ENCODE measurements around the gene MIGA2.

Gene MIGA2

GRCh38 chr9:129028192-129028966 lies 8.0 kb upstream of the MIGA2 start, which contains the start of gene SH3GLB2:
Gene SH3GLB2, minus strand, starts transcription at chr9:129028331. Its CDS starts 177 bp downstream, at chr9:129028154.
- H3K27me3 ChIP-seq (ENCODE audit: control insufficient read depth in 1 of 2, insufficient read depth in 1 of 2, low read length in 2 of 2): no peaks in the 10 kb centered on the region
- 3% methylated on average over 30 of the region's 60 CpGs for WGBS
- peak within 1 kb of the TSS; percentile 84 for H2AK5ac ChIP-seq (ENCODE audit: low read length, severe bottlenecking)
- peaks cover 26% of the 10 kb centered on the region for H3K4me1 ChIP-seq (ENCODE audit: control insufficient read depth, insufficient read depth, low read depth, low read length)
- peak within 1 kb of the TSS; percentile 42 to 83 for H3K23ac ChIP-seq (ENCODE audit: low read length in 2 of 2)
- peak within 1 kb of the TSS; percentile 50 for H3K4me2 ChIP-seq (ENCODE audit: low read length, poor library complexity, severe bottlenecking)
- H2AFZ ChIP-seq (ENCODE audit: low read depth, low read length): peak within 1 kb of the TSS; percentile 66
- H3K9ac ChIP-seq (ENCODE audit: low read length): peak within 1 kb of the TSS; percentile 84
- H3K9me3 ChIP-seq (ENCODE audit: control insufficient read depth, low read length): no peaks in the 10 kb centered on the region
- peak within 1 kb of the TSS; percentile 76 to 93 for H3K4me3 ChIP-seq (ENCODE audit: insufficient read depth in 1 of 2, low read depth in 1 of 2, low read length in 2 of 2)
- H2BK15ac ChIP-seq (ENCODE audit: low read depth, poor library complexity, severe bottlenecking): no peak within 1 kb of the TSS
- peak within 1 kb of the TSS; percentile 67 for H4K91ac ChIP-seq (ENCODE audit: low read length)
- peak within 1 kb of the TSS in 1 of 2 experiments; percentile 60 for H3K4ac ChIP-seq (ENCODE audit: low read depth in 1 of 2, low read length in 2 of 2)
- H3K79me1 ChIP-seq (replicated peaks; ENCODE audit: low read length, poor library complexity, severe bottlenecking): peaks cover 4% of the 10 kb centered on the region
- peak; percentile 91 for DNase-seq
- H4K8ac ChIP-seq (ENCODE audit: low read length): peak within 1 kb of the TSS; percentile 87
- H3K27ac ChIP-seq (ENCODE audit: low read length, poor library complexity, severe bottlenecking): no peak within 1 kb of the TSS
- no peak within 1 kb of the TSS for H2BK5ac ChIP-seq (ENCODE audit: low read depth, low read length, poor library complexity, severe bottlenecking)
- no peak within 1 kb of the TSS for H2BK120ac ChIP-seq (ENCODE audit: low read depth, low read length)
- H3K36me3 ChIP-seq (ENCODE audit: control insufficient read depth in 1 of 2, insufficient read depth in 2 of 2, low read depth in 1 of 2, low read length in 2 of 2): no peaks in the 10 kb centered on the region
- H3K14ac ChIP-seq (ENCODE audit: low read length in 2 of 2): peak within 1 kb of the TSS in 1 of 2 experiments; percentile 93
- H3K18ac ChIP-seq (ENCODE audit: low read depth in 1 of 2, low read length in 2 of 2): peak within 1 kb of the TSS; percentile 77 to 83
- H2BK12ac ChIP-seq (ENCODE audit: low read length in 2 of 2): peak within 1 kb of the TSS in 1 of 2 experiments; percentile 15

- Histone ChIP-seq H3K23ac (ENCODE audit: low read length in 2 of 2) (no peak overlapping the region), H3K9me3 (ENCODE audit: control insufficient read depth, low read length) (no peaks in the 10 kb centered on the region), H3K4me2 (ENCODE audit: low read length, poor library complexity, severe bottlenecking) (no peak overlapping the region), H2BK12ac (ENCODE audit: low read length in 2 of 2) (no peak overlapping the region), H2BK15ac (ENCODE audit: low read depth, poor library complexity, severe bottlenecking) (no peak overlapping the region), H3K4me3 (ENCODE audit: insufficient read depth in 1 of 2, low read depth in 1 of 2, low read length in 2 of 2) (no peak overlapping the region), H4K91ac (ENCODE audit: low read length) (no peak overlapping the region), H2AK5ac (ENCODE audit: low read length, severe bottlenecking) (no peak overlapping the region), H3K4ac (ENCODE audit: low read depth in 1 of 2, low read length in 2 of 2) (no peak overlapping the region), H3K27me3 (ENCODE audit: control insufficient read depth in 1 of 2, insufficient read depth in 1 of 2, low read length in 2 of 2) (no peaks in the 10 kb centered on the region), H3K36me3 (ENCODE audit: control insufficient read depth in 1 of 2, insufficient read depth in 2 of 2, low read depth in 1 of 2, low read length in 2 of 2) (no peaks in the 10 kb centered on the region), H3K4me1 (ENCODE audit: control insufficient read depth, insufficient read depth, low read depth, low read length) (peaks cover 21% of the 10 kb centered on the region), H3K18ac (ENCODE audit: low read depth in 1 of 2, low read length in 2 of 2) (no peak overlapping the region), H2BK5ac (ENCODE audit: low read depth, low read length, poor library complexity, severe bottlenecking) (no peak overlapping the region), H4K8ac (ENCODE audit: low read length) (no peak overlapping the region), H3K79me1 (replicated peaks; ENCODE audit: low read length, poor library complexity, severe bottlenecking) (peaks cover 4% of the 10 kb centered on the region), H3K14ac (ENCODE audit: low read length in 2 of 2) (no peak overlapping the region), H3K9ac (ENCODE audit: low read length) (no peak overlapping the region), H3K27ac (ENCODE audit: low read length, poor library complexity, severe bottlenecking) (no peak overlapping the region), H2BK120ac (ENCODE audit: low read depth, low read length) (no peak overlapping the region), H2AFZ (ENCODE audit: low read depth, low read length) (no peak overlapping the region)
- no peak for DNase-seq
These were observed 6.2 kb upstream of the MIGA2 start for GRCh38 chr9:129030191-129030590.

- H3K27ac ChIP-seq (ENCODE audit: low read length, poor library complexity, severe bottlenecking): no peak overlapping the region
- H2BK5ac ChIP-seq (ENCODE audit: low read depth, low read length, poor library complexity, severe bottlenecking): no peak overlapping the region
- H3K27me3 ChIP-seq (ENCODE audit: control insufficient read depth in 1 of 2, insufficient read depth in 1 of 2, low read length in 2 of 2): no peaks in the 10 kb centered on the region
- no peak overlapping the region for H3K4me2 ChIP-seq (ENCODE audit: low read length, poor library complexity, severe bottlenecking)
- no peak overlapping the region for H3K4ac ChIP-seq (ENCODE audit: low read depth in 1 of 2, low read length in 2 of 2)
- no peak overlapping the region for H4K91ac ChIP-seq (ENCODE audit: low read length)
- H3K9ac ChIP-seq (ENCODE audit: low read length): no peak overlapping the region
- no peak overlapping the region for H2AFZ ChIP-seq (ENCODE audit: low read depth, low read length)
- no peak overlapping the region for H2AK5ac ChIP-seq (ENCODE audit: low read length, severe bottlenecking)
- no peaks in the 10 kb centered on the region for H3K36me3 ChIP-seq (ENCODE audit: control insufficient read depth in 1 of 2, insufficient read depth in 2 of 2, low read depth in 1 of 2, low read length in 2 of 2)
- WGBS: 100% methylated on average over 1 of the region's 4 CpGs
- H3K4me1 ChIP-seq (ENCODE audit: control insufficient read depth, insufficient read depth, low read depth, low read length): peaks cover 15% of the 10 kb centered on the region
- peaks cover 4% of the 10 kb centered on the region for H3K79me1 ChIP-seq (replicated peaks; ENCODE audit: low read length, poor library complexity, severe bottlenecking)
- no peak overlapping the region for H3K14ac ChIP-seq (ENCODE audit: low read length in 2 of 2)
- H3K9me3 ChIP-seq (ENCODE audit: control insufficient read depth, low read length): no peaks in the 10 kb centered on the region
- no peak overlapping the region for H2BK120ac ChIP-seq (ENCODE audit: low read depth, low read length)
- DNase-seq: no peak
- H4K8ac ChIP-seq (ENCODE audit: low read length): no peak overlapping the region
- H2BK15ac ChIP-seq (ENCODE audit: low read depth, poor library complexity, severe bottlenecking): no peak overlapping the region
- no peak overlapping the region for H2BK12ac ChIP-seq (ENCODE audit: low read length in 2 of 2)
- H3K4me3 ChIP-seq (ENCODE audit: insufficient read depth in 1 of 2, low read depth in 1 of 2, low read length in 2 of 2): no peak overlapping the region
- H3K18ac ChIP-seq (ENCODE audit: low read depth in 1 of 2, low read length in 2 of 2): no peak overlapping the region
- no peak overlapping the region for H3K23ac ChIP-seq (ENCODE audit: low read length in 2 of 2)
These were observed 4.9 kb upstream of the MIGA2 start for GRCh38 chr9:129031514-129031913.

- Histone ChIP-seq H3K79me1 (replicated peaks; ENCODE audit: low read length, poor library complexity, severe bottlenecking) (peaks cover 7% of the 10 kb centered on the region), H3K14ac (ENCODE audit: low read length in 2 of 2) (no peak overlapping the region), H3K27ac (ENCODE audit: low read length, poor library complexity, severe bottlenecking) (no peak overlapping the region), H3K9me3 (ENCODE audit: control insufficient read depth, low read length) (no peaks in the 10 kb centered on the region), H3K18ac (ENCODE audit: low read depth in 1 of 2, low read length in 2 of 2) (no peak overlapping the region), H2BK15ac (ENCODE audit: low read depth, poor library complexity, severe bottlenecking) (no peak overlapping the region), H3K36me3 (ENCODE audit: control insufficient read depth in 1 of 2, insufficient read depth in 2 of 2, low read depth in 1 of 2, low read length in 2 of 2) (no peaks in the 10 kb centered on the region), H3K4me1 (ENCODE audit: control insufficient read depth, insufficient read depth, low read depth, low read length) (peaks cover 12% of the 10 kb centered on the region), H2AFZ (ENCODE audit: low read depth, low read length) (no peak overlapping the region), H2BK120ac (ENCODE audit: low read depth, low read length) (no peak overlapping the region), H3K4ac (ENCODE audit: low read depth in 1 of 2, low read length in 2 of 2) (no peak overlapping the region), H4K91ac (ENCODE audit: low read length) (peak overlapping the region; percentile 65), H2BK12ac (ENCODE audit: low read length in 2 of 2) (no peak overlapping the region), H2BK5ac (ENCODE audit: low read depth, low read length, poor library complexity, severe bottlenecking) (no peak overlapping the region), H3K4me2 (ENCODE audit: low read length, poor library complexity, severe bottlenecking) (no peak overlapping the region), H3K4me3 (ENCODE audit: insufficient read depth in 1 of 2, low read depth in 1 of 2, low read length in 2 of 2) (no peak overlapping the region), H3K23ac (ENCODE audit: low read length in 2 of 2) (no peak overlapping the region), H3K27me3 (ENCODE audit: control insufficient read depth in 1 of 2, insufficient read depth in 1 of 2, low read length in 2 of 2) (no peaks in the 10 kb centered on the region), H4K8ac (ENCODE audit: low read length) (peak overlapping the region; percentile 54), H2AK5ac (ENCODE audit: low read length, severe bottlenecking) (no peak overlapping the region), H3K9ac (ENCODE audit: low read length) (no peak overlapping the region)
- DNase-seq: no peak
- 85% methylated on average over 12 of the region's 12 CpGs for WGBS
These were observed 3.8 kb upstream of the MIGA2 start for GRCh38 chr9:129032541-129033159.

Measured in mesenchymal stem cell (in vitro differentiated cells and primary cell).